Loucy (cell line): ENCODE results near the gene ANKRD13B.

ENCODE experiments used
- H2AFZ ChIP-seq: fragments of 200-600 bp; sonication (generic); 2 replicates; pipeline ENCODE4 v1.6.0; 2016; ENCODE audit warnings: antibody characterized with exemption, mild to moderate bottlenecking, low read length, moderate library complexity
- H3F3A ChIP-seq: fragments of 200-600 bp; 2 replicates; pipeline ENCODE4 v1.6.0; 2016; ENCODE audit warnings: antibody characterized with exemption, low read depth, mild to moderate bottlenecking
- H3K27me3 ChIP-seq: fragments of 200-600 bp; sonication (generic); 2 replicates; pipeline ENCODE4 v1.6.1; 2014; ENCODE audit warnings: low read length, mild to moderate bottlenecking; ENCODE audit not compliant: insufficient read depth, poor library complexity, severe bottlenecking
- H3K36me3 ChIP-seq: fragments of 200-600 bp; sonication (generic); 2 replicates; pipeline ENCODE4 v1.6.1; 2016; ENCODE audit warnings: low read length; ENCODE audit not compliant: insufficient read depth
- H3K4me1 ChIP-seq: fragments of 200-600 bp; sonication (generic); 2 replicates; pipeline ENCODE4 v1.5.1; 2014; ENCODE audit warnings: low read length, mild to moderate bottlenecking; ENCODE audit not compliant: insufficient read depth, poor library complexity, severe bottlenecking
- H3K4me2 ChIP-seq: fragments of 200-600 bp; sonication (generic); 2 replicates; pipeline ENCODE4 v1.6.0; 2014; ENCODE audit warnings: antibody characterized with exemption, low read length, low read depth, mild to moderate bottlenecking; ENCODE audit not compliant: poor library complexity, severe bottlenecking
- H3K4me3 ChIP-seq: fragments of 200-600 bp; sonication (generic); 2 replicates; pipeline ENCODE4 v1.5.1; 2014; ENCODE audit warnings: low read length, mild to moderate bottlenecking, mixed read lengths; ENCODE audit not compliant: poor library complexity, severe bottlenecking
- H3K79me2 ChIP-seq: fragments of 200-600 bp; sonication (generic); 2 replicates; pipeline ENCODE4 v1.6.1; 2014; ENCODE audit warnings: low read length; ENCODE audit not compliant: insufficient read depth
- H3K9ac ChIP-seq: fragments of 200-600 bp; sonication (generic); 2 replicates; pipeline ENCODE4 v1.6.0; 2014; ENCODE audit warnings: mild to moderate bottlenecking, low read depth, low read length, moderate library complexity; ENCODE audit not compliant: poor library complexity, severe bottlenecking
- H3K9me2 ChIP-seq: fragments of 200-600 bp; sonication (generic); replicated peaks from 2 replicates; pipeline ENCODE4 v1.6.1; 2016; ENCODE audit warnings: low read depth, low read length, mixed read lengths
- H3K9me3 ChIP-seq: fragments of 200-600 bp; sonication (generic); 2 replicates; pipeline ENCODE4 v1.6.1; 2014; ENCODE audit warnings: mild to moderate bottlenecking, antibody characterized with exemption, low read length, low read depth; ENCODE audit not compliant: insufficient read depth
- H4K20me1 ChIP-seq: fragments of 200-600 bp; sonication (generic); 2 replicates; pipeline ENCODE4 v1.6.0; 2014; ENCODE audit warnings: antibody characterized with exemption, low read length, mild to moderate bottlenecking; ENCODE audit not compliant: insufficient read depth, poor library complexity, severe bottlenecking
- EZH2phosphoT487 ChIP-seq: fragments of 200-600 bp; IDR thresholded peaks from 2 replicates; pipeline ENCODE4 v1.6.1; 2018; ENCODE audit warnings: antibody characterized with exemption, mild to moderate bottlenecking, moderate library complexity, borderline replicate concordance
- TF ChIP-seq, protein P1 (sequence below): fragments of 200-600 bp; sonication (generic); conservative IDR thresholded peaks from 2 replicates; pipeline ENCODE4 v1.5.1; 2014; ENCODE audit warnings: mild to moderate bottlenecking, antibody characterized with exemption, low read length

The ANKRD13B gene

DNA sequence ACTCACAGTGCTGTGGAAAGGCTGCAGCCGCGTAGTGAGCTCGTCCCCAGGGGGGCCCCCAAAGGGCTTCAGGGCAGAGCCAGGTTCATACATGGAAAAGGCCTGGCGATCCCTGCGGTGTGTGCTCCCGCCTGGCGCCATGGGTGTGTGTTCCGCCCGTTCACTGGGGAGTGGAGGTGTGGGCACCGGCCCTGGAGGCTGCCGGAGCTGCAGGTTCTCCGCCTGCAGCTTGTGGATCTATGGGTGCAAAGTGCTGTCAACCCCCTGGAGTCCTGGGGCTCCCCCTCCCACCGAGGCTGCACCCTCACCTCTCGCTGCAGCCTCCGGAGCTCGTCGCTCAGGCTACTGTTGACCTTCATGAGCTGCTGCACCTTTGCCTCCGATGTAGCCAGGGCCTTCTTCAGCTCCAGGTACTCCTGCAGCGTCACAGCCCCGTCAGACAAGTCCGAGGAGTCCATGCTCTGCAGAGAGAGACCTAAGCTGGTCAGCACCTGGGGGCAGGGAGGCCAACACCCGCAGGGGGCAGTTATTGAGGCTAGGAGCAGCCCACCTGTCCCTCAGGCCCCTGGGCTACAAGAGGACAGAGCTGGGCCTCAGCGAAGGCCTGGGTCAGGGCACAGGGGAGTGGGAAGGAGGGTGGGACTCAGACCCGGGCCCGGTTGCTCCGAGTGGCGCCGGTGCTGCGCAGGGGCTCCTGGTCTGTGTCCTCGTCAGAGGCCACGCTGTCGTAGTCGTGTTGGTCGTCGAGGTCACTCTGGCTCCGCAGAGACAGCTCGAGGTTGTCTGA lies 16.5 kb upstream of the ANKRD13B start:
- no peak overlapping the region for H3K4me2 ChIP-seq
- H3K79me2 ChIP-seq, result no peaks in the 10 kb centered on the region
- no peak overlapping the region for H2AFZ ChIP-seq
- H3K9me2 ChIP-seq, result no peaks in the 10 kb centered on the region
- peaks cover 6% of the 10 kb centered on the region for H4K20me1 ChIP-seq
- no peaks in the 10 kb centered on the region for H3K9me3 ChIP-seq
- H3F3A ChIP-seq, result no peaks in the 10 kb centered on the region
- H3K27me3 ChIP-seq, result no peaks in the 10 kb centered on the region
- no peak overlapping the region for H3K4me3 ChIP-seq
- TF ChIP-seq, protein P1, sequence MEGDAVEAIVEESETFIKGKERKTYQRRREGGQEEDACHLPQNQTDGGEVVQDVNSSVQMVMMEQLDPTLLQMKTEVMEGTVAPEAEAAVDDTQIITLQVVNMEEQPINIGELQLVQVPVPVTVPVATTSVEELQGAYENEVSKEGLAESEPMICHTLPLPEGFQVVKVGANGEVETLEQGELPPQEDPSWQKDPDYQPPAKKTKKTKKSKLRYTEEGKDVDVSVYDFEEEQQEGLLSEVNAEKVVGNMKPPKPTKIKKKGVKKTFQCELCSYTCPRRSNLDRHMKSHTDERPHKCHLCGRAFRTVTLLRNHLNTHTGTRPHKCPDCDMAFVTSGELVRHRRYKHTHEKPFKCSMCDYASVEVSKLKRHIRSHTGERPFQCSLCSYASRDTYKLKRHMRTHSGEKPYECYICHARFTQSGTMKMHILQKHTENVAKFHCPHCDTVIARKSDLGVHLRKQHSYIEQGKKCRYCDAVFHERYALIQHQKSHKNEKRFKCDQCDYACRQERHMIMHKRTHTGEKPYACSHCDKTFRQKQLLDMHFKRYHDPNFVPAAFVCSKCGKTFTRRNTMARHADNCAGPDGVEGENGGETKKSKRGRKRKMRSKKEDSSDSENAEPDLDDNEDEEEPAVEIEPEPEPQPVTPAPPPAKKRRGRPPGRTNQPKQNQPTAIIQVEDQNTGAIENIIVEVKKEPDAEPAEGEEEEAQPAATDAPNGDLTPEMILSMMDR, result no peak
- TF ChIP-seq EZH2phosphoT487, result no peak
- H3K9ac ChIP-seq, result no peak overlapping the region
- no peaks in the 10 kb centered on the region for H3K4me1 ChIP-seq
- peaks cover 57% of the 10 kb centered on the region; the same call in 1 of the 2 replicates for H3K36me3 ChIP-seq

DNA sequence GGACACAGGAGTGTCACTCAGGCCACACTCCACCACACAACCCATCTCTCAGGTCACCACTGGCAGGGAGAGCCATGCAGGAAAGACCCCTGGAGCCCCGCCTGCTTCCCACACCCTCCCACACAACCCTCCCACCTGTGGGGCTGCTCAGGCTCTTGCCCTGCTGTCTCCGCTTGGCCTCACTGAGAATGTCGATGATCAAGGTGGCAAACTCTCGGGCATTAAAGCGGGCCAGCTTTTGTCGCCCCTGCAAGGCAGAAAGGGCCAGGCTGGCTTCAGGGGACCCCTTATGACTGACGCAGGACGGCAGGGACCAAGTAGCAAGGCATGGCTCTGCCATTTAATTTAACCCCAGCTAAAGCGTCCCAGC lies 15.9 kb upstream of the ANKRD13B start:
- Histone ChIP-seq H3K36me3 (peaks cover 61% of the 10 kb centered on the region; the same call in 1 of the 2 replicates), H3K27me3 (no peaks in the 10 kb centered on the region), H3F3A (no peaks in the 10 kb centered on the region), H3K9me2 (no peaks in the 10 kb centered on the region), H4K20me1 (peaks cover 6% of the 10 kb centered on the region), H3K4me3 (no peak overlapping the region), H3K9ac (no peak overlapping the region), H3K4me2 (no peak overlapping the region), H3K79me2 (no peaks in the 10 kb centered on the region), H3K9me3 (no peaks in the 10 kb centered on the region), H3K4me1 (no peaks in the 10 kb centered on the region), H2AFZ (no peak overlapping the region)
- TF ChIP-seq, protein P1, result no peak
- no peak for TF ChIP-seq EZH2phosphoT487

DNA sequence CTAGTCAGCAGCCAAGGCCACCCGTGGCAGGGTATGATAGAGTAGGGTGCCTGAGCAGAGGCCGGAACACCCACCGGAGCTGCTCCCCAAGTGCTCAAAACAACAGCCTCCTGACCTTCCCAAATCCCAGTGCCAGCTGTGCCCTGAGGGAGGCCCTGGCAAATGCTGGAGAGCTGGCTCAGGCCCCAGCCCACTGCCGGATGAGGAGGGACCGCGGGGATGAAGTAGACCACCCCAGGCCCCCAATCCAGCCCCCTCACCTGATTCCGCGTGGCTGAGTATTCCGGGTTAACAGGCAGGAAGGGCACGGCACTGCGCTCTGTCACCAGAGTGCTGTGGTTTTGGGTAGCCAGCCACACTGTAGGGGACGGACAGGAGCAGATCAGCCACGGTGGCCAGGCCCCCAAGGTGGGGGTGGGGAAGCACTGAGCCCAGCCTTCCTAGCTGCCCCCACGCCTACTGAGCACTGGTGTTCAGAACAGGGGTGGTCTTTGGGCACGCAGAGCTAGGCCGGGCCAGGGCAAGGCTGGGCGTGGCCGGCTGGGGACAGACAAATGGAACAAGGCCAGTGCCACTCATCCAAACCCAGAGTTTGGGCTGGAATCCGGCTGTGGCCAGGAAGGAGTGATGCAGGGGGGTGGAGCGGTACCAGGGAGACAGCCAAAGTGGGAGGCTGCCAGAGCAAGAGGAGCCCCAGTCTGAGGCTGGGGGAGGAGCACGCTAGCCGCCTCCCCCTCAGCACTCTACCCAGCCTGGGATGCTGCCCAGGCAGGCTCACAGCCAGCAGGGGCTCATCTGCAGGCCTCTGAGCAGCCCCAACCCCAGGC lies 15.3 kb upstream of the ANKRD13B start:
- H3K27me3 ChIP-seq, result no peaks in the 10 kb centered on the region
- H3K36me3 ChIP-seq, result peaks cover 66% of the 10 kb centered on the region; the same call in 1 of the 2 replicates
- TF ChIP-seq, protein P1, result no peak
- TF ChIP-seq EZH2phosphoT487, result no peak
- H4K20me1 ChIP-seq, result peaks cover 6% of the 10 kb centered on the region
- H3K4me1 ChIP-seq, result no peaks in the 10 kb centered on the region
- H3K9me3 ChIP-seq, result no peaks in the 10 kb centered on the region
- no peak overlapping the region for H3K9ac ChIP-seq
- no peaks in the 10 kb centered on the region for H3F3A ChIP-seq
- H3K9me2 ChIP-seq, result no peaks in the 10 kb centered on the region
- no peak overlapping the region for H3K4me3 ChIP-seq
- no peaks in the 10 kb centered on the region for H3K79me2 ChIP-seq
- H2AFZ ChIP-seq, result no peak overlapping the region
- H3K4me2 ChIP-seq, result no peak overlapping the region
